Activated T-helper 17 cell treated with anti-CD3 and anti-CD28 coated beads, Interleukin-2, amount 50 U/mL, for 72 hours (primary cell): Measurements from ENCODE around the gene SLX9. TPM values are rescaled to one million over a fixed set of nuclear protein-coding genes. Genes with fewer than 3 reads are reported as not detected.

Experiments used
- ATAC-seq: fragments of 150-1000 bp; cut with Tn5 transposase; replicated peaks from 2 replicates; pipeline ENCODE4 v1.10.0; 2021; ENCODE audit warnings: mild to moderate bottlenecking, moderate library complexity
- H3K27ac Mint-ChIP-seq: one replicate; pipeline ENCODE4 v1.8.0; 2022; ENCODE audit warnings: mixed read lengths
- H3K27me3 Mint-ChIP-seq: one replicate; pipeline ENCODE4 v1.8.0; 2022; ENCODE audit warnings: mixed read lengths
- H3K36me3 Mint-ChIP-seq: one replicate; pipeline ENCODE4 v1.8.0; 2022; ENCODE audit warnings: low read depth, mild to moderate bottlenecking, mixed read lengths
- H3K4me1 Mint-ChIP-seq: one replicate; pipeline ENCODE4 v1.8.0; 2022; ENCODE audit warnings: mixed read lengths
- H3K4me3 Mint-ChIP-seq: one replicate; pipeline ENCODE4 v1.8.0; 2022; ENCODE audit warnings: mild to moderate bottlenecking, mixed read lengths
- H3K9me3 Mint-ChIP-seq: one replicate; pipeline ENCODE4 v1.8.0; 2022; ENCODE audit warnings: mixed read lengths
- total RNA-seq, 2 donors: library from RNA; stranded (reverse); gene quantifications; one replicate each; pipeline ENCODE4 v1.2.3, GENCODE V29; 2022

SLX9 gene
- total RNA-seq, 2 donors from 2014 or later, result 28.6 to 56.7 TPM

DNA sequence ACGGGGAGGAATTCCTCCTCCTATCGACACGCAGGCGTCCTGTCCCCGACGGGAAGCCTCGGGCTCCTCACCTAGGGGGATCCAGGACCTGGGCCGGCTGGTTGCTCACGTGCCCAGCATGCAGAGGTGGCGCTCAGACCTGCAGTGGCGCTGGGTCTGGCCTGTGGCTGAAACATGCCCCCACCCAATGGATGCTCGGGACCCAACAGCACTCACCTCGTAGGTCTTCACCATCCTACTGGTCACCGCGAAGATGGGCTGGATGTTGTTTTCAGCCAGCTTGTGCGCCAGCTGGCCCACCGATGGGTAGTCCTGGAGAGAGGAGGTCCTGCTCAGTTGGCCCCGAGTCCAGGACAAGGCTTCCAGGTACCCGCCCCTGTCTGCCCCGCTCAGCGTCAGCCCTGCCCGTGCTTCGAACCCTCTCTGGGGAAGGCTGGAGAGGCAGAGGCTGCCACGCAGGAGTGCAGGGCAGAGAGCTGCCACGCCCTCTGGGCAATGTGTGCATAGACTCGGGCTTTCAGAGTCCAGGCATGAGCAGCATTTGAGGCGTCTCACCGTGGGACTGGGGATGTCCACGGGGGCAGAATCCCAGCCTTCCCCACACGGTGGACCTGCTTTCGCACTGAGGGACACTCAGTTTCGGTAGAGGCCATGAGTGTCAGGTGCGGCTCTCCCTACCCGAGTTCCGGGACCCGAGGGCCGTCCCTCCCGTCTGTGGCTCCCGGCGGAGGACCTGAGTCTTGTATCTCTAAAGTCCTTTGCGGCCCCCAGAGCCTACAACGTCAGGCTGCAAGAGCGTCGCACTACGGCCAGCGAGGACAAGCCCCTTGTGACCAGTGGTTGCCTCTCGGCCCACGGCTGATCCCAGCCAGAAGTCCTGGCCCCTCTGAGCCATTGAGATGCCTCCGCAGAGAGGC lies 40.7 kb upstream of the SLX9 start:
- H3K4me3 Mint-ChIP-seq, result no peak overlapping the region
- peaks cover 82% of the 10 kb centered on the region for H3K36me3 Mint-ChIP-seq
- H3K4me1 Mint-ChIP-seq, result peaks cover 6% of the 10 kb centered on the region
- H3K27ac Mint-ChIP-seq, result peak overlapping the region; percentile 36
- ATAC-seq, result no peak
- H3K9me3 Mint-ChIP-seq, result no peaks in the 10 kb centered on the region
- no peaks in the 10 kb centered on the region for H3K27me3 Mint-ChIP-seq

DNA sequence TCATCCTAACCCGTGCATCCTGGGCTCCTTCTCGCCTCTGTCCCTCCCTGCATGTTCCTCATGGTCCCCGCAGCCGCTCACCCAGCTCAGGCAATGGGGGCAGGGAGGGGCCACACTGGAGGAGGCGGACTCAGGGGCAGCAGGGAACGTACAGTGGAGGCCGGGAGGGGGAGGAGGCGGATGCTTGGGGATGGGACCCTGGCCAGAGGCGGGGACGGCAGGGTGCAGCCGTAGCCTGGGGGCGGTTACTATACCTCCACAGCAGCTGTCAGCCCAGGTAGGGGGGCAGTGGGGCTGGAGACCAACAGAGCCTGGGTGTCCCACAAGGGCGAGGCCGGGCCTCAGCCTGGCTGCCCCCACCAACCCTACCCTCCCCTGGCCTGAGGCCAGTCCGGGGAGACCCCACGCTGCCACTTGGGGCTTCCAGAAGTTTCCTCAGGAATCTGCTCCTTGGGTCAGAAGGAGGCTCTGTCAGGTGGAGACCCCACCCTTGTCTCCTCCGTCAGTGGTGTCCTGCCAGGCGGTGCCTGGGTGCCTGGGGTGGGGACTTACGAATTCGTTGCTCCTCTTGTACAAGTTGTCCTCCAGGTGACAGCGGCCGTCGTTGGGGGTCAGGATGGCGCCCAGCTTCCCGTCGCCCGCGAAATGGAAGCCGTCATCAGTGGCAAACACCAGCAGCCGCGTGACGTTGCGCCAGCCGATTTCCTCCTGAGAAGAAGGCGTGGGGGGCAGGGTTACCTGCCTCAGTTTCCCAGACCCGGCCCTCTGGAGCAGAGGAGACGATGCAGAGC lies 39.9 kb upstream of the SLX9 start:
- no peak overlapping the region for H3K27ac Mint-ChIP-seq
- no peaks in the 10 kb centered on the region for H3K9me3 Mint-ChIP-seq
- H3K27me3 Mint-ChIP-seq, result no peaks in the 10 kb centered on the region
- peaks cover 85% of the 10 kb centered on the region for H3K36me3 Mint-ChIP-seq
- peaks cover 12% of the 10 kb centered on the region for H3K4me1 Mint-ChIP-seq
- ATAC-seq, result no peak
- H3K4me3 Mint-ChIP-seq, result no peak overlapping the region

DNA sequence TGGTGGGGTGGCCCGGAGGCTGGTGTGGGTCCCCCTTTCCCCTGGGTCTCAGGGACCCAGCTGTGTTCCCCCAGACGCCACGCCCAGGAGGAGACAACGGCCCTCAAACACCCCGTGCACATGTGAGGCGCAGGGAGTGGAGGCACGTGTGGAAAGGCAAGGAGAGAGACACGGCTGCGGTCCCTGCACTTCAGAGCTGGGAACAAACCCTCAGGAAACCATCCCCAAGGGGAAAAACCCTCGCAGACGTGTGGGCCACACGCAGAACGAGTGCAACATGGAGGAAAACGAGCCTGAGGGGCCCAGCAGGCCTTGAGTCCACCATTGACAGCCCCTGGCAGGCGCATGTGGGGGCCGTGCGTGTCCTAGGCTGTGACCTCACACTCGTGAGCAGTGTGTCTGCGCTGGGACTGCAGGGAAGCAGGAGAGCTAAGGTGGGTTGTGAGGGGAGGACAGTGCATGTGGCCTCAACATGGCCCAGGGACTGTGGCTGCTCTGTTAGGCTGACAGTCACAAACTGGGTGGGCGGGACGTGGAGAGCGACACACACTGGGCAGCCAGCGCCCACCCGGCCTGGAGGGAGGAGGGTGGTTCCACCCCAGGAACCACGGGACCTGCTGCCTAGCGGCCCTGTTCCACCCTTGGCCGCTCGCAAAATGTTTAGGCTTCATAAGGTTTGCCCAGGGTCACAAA lies 39.1 kb upstream of the SLX9 start:
- peaks cover 87% of the 10 kb centered on the region for H3K36me3 Mint-ChIP-seq
- H3K4me1 Mint-ChIP-seq, result peaks cover 12% of the 10 kb centered on the region
- H3K27ac Mint-ChIP-seq, result no peak overlapping the region

DNA sequence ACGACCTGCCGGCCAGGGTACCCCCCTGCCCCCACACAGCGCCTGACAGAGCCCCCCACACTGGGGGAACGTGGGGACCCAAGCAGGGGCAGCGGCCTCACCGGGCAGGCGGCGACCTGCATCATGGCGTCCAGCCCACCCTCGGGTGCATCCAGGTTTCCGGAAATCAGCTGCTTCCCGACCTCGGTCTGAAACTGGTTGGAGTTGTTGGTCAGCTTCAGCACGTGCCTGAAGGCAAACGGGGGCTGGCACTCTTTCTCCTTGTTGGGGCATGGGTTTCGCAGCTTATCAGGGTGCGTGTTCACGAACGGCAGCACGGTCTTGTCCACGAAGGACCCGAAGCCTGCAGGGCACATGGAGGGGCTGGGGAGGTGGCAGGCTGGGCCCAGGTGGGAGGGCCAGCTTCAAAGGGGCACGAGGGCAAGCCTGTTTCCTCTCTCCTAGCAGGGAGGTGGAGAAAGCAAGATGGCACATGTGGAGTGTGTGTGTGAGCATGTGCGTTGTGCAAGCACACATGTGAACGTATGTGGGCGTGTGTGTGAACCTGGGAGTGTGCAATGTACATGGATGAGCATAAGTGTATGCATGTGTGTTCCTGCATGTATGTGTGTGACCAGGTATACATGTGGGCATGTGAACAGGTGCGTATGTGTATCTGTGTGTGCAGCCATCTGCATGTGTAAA lies 38.3 kb upstream of the SLX9 start:
- H3K36me3 Mint-ChIP-seq, result peaks cover 88% of the 10 kb centered on the region

More for the DNA sequence above, 39.1 kb upstream of the SLX9 start:
- ATAC-seq, result no peak
- H3K9me3 Mint-ChIP-seq, result no peaks in the 10 kb centered on the region
- H3K4me3 Mint-ChIP-seq, result no peak overlapping the region
- no peaks in the 10 kb centered on the region for H3K27me3 Mint-ChIP-seq

DNA sequence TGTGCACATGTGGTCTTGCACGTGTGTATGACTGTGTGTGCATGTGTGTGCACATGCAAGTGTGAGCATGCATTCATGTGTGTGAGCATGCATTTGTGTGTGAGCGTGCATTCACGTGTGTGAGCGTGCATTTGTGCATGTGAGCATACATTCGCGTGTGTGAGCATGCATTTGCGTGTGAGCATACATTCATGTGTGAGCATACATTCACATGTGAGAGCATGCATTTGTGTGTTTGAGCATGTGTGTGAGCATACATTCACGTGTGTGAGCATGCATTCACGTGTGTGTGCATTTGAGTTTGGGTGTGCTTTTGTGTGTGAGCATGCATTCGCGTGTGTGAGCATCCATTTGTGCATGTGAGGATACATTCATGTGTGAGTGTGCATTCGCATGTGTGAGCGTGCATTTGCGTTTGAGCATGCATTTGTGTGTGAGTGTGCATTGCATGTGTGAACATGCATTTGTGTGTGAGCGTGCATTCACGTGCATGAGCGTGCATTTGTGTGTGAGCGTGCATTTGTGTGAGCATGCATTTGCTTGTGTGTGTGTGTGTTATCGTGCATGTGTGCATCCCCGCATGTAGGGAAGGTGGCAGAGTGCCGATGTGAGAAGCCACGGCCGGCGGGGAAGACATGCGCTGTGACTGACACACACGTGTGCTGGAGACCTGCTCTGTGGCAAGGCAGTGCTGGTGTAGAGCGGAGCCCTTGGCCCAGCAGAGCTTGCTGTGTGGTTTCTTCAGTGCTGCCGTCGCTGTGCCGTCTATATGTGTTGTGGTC lies 37.4 kb upstream of the SLX9 start:
- H3K9me3 Mint-ChIP-seq, result no peaks in the 10 kb centered on the region
- no peak overlapping the region for H3K4me3 Mint-ChIP-seq
- peaks cover 12% of the 10 kb centered on the region for H3K4me1 Mint-ChIP-seq
- H3K27ac Mint-ChIP-seq, result peak overlapping the region; percentile 47
- no peaks in the 10 kb centered on the region for H3K27me3 Mint-ChIP-seq
- no peak for ATAC-seq
- peaks cover 95% of the 10 kb centered on the region for H3K36me3 Mint-ChIP-seq

More for the DNA sequence above, 38.3 kb upstream of the SLX9 start:
- Mint-ChIP-seq H3K4me3 (no peak overlapping the region), H3K27me3 (no peaks in the 10 kb centered on the region), H3K4me1 (peaks cover 12% of the 10 kb centered on the region), H3K9me3 (no peaks in the 10 kb centered on the region), H3K27ac (no peak overlapping the region)
- no peak for ATAC-seq

DNA sequence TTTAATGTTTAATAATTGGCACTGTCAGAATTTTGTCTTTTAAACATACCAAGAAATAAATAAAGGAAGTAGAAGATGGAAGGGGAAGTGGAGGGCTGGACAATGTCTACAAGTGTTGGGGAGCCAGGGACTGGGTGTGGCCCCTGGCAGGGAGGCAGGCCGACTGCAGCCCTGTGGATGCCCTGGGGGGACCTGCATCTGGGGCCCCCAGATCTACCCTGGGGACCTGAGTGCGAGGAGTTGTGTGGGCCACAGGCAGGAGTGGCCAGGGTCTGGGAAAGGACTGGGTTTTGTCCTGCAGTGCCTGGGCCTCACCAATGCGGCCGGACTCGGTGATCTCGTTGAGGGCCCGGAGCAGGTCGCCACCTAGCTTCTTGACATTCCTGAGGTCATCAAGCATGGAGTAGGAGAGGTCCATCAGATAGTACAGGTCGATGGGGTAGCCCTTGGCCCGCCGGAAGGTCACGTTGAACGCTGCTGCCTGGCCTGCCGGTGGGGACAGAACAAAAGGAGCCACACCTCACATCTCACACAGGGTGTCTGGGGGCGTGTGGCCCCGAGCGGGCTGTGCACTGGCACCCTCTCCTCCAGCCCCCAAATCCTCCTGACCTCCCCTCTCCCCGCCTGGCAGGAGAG lies 36.7 kb upstream of the SLX9 start:
- no peaks in the 10 kb centered on the region for H3K9me3 Mint-ChIP-seq
- H3K4me3 Mint-ChIP-seq, result no peak overlapping the region
- H3K27ac Mint-ChIP-seq, result peak overlapping the region; percentile 47
- H3K4me1 Mint-ChIP-seq, result peaks cover 12% of the 10 kb centered on the region
- ATAC-seq, result no peak
- peaks cover 96% of the 10 kb centered on the region for H3K36me3 Mint-ChIP-seq
- H3K27me3 Mint-ChIP-seq, result no peaks in the 10 kb centered on the region

DNA sequence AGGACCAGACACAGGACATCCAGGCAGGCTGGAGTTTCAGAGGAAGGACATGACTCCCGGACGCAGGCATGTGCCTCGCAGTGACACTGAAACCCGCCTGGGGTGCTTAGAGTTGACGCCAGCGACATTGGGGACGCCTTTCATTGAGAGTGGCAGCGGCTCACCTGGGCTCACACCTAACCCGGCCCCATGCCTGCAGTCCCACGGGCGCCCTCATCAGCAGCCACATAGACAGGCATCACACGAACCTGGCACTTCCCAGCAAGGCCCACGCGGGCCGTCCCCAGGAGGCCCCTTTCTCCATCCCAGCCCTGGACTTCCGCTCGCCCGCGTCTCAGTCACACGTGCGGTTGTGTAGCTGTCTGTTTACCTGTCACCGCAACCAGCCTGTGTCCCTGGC lies 36.1 kb upstream of the SLX9 start:
- no peaks in the 10 kb centered on the region for H3K27me3 Mint-ChIP-seq
- no peak overlapping the region for H3K4me3 Mint-ChIP-seq
- H3K9me3 Mint-ChIP-seq, result no peaks in the 10 kb centered on the region
- no peak for ATAC-seq
- H3K27ac Mint-ChIP-seq, result no peak overlapping the region
- peaks cover 12% of the 10 kb centered on the region for H3K4me1 Mint-ChIP-seq
- peaks cover 94% of the 10 kb centered on the region for H3K36me3 Mint-ChIP-seq

DNA sequence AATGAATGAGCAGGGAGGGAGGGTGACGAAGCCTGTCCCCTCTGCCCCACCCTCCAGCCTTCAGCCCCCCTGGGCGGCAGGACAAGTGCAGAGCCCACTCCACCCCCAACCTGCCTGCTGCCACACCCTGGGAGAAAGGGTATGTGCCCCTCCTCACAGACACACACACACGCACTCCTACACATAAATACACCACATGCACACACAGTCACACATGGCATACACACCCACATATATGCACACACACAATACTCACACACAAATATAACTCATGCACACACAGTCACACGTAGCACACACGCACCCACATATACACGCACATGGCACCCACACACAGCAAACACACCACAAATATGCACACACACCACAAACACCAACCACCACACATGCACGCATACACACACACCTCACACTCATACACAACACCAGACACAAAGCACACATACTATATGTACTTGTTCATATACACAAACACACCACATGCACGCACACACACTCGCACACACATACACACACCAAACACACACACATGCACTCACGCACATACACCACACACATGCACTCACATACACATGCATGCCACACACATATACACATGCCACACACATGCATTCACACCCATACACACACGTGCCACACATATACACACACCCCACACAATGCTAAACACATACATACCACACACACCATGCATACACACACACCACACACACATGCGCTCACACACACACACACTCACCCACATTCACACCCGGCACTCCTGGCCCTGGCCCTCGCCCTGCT lies 35.5 kb upstream of the SLX9 start:
- Mint-ChIP-seq H3K27ac (peak overlapping the region; percentile 0), H3K4me1 (peaks cover 15% of the 10 kb centered on the region), H3K9me3 (no peaks in the 10 kb centered on the region), H3K4me3 (no peak overlapping the region), H3K36me3 (peaks cover 96% of the 10 kb centered on the region), H3K27me3 (no peaks in the 10 kb centered on the region)
- ATAC-seq, result no peak

DNA sequence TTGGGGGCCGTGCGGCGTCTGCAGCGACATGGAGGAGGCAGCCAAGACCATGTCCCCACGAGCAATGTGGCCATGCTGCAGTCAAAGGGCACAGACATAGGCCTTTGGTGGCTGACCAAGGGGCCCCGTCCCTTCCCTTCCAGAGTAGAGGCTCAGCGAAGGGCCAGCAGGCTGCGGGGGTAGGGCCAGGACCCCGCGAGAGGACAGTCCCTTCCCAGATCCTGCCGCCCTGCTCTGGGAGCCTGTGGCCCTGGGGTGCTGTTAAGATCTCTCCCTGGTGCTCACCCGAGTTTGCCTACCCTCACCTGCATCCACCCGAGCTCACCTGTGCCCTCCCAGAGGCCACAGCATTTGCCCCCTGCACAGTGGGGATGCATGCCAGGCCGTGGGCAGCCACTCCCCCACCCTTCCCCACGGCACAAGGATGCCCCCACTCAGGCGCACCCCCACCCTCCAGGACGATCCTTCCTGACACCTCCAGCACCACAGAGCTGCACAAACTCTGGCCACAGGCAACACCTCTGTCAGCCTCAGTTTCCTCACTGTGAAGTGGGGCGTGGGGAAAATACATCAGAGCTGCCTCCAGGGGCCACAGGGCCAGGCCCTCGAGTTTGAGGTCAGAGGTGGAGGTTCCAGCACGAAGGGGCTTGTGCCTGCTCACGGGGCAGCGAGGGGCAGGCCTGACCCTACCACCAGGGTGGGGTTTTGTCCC lies 34.7 kb upstream of the SLX9 start:
- no peaks in the 10 kb centered on the region for H3K9me3 Mint-ChIP-seq
- no peaks in the 10 kb centered on the region for H3K27me3 Mint-ChIP-seq
- peaks cover 17% of the 10 kb centered on the region for H3K4me1 Mint-ChIP-seq
- no peak overlapping the region for H3K4me3 Mint-ChIP-seq
- peaks cover 96% of the 10 kb centered on the region for H3K36me3 Mint-ChIP-seq
- H3K27ac Mint-ChIP-seq, result no peak overlapping the region
- ATAC-seq, result no peak

DNA sequence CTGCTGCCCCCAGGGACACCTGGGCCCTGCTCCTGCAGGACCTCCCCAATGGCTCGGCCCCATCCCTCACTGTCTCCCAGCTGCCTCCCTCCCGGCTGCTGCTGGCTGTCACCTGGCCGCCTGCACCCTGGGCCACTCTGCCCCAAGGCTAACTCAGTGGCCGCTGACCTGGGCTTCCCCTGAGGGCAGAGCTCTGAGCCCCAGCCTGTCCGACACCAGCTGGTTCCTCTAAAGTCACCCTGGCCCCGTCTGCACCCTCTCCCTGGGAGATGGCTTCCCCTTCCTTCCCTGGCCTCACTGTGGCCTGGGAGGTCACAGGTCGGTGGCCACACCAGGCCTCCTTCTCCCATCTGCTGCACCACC lies 34.1 kb upstream of the SLX9 start:
- no peaks in the 10 kb centered on the region for H3K27me3 Mint-ChIP-seq
- no peaks in the 10 kb centered on the region for H3K9me3 Mint-ChIP-seq
- no peak for ATAC-seq
- peaks cover 17% of the 10 kb centered on the region for H3K4me1 Mint-ChIP-seq
- H3K4me3 Mint-ChIP-seq, result no peak overlapping the region
- H3K36me3 Mint-ChIP-seq, result peaks cover 95% of the 10 kb centered on the region
- H3K27ac Mint-ChIP-seq, result peak overlapping the region; percentile 58

DNA sequence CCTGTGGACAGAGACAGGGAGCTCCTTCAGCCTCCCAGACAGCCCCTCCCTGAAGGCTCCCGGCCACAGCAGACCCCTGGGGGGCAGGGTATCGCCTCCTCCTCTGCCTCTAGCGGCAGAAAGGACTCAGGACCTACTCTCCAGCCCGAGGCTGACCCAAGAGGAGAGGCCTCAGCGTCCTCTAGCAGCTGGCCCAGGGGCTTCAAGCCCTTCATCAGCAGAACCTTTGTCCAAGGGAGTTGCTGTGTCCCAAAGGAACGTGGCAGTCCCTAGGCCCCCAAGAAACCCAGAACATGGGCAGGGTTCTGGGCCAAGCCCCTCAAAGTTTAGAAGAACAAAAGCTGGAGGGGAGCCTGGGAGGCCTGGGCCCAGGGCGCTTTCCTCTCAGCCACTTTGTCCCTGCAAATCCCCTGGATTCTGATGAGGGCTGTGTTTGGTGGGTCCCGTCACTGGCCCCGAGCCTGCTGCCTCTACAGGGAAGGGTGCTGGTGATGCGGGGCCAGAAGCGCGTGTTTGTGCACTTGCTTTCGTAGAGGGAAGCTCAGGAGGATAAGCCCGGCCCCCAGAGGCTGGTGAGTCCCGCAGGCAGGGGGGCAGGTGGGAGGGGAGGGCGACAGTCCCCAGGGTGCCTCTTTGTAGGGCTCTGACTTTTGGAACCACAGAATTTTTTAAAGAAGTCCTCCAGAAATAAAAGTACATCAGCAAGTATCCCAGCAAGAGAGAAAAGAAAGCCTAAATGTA lies 32.4 kb upstream of the SLX9 start:
- Mint-ChIP-seq H3K36me3 (peaks cover 93% of the 10 kb centered on the region), H3K27me3 (no peaks in the 10 kb centered on the region), H3K9me3 (no peaks in the 10 kb centered on the region), H3K27ac (no peak overlapping the region), H3K4me1 (peaks cover 24% of the 10 kb centered on the region), H3K4me3 (no peak overlapping the region)
- ATAC-seq, result no peak
